ENCODE measurements around the gene MAN1A1. TPM values are rescaled to one million over a fixed set of nuclear protein-coding genes. Genes with fewer than 3 reads are reported as not detected.

The MAN1A1 gene
- total RNA-seq, 1 donor from 2014 or later = 116 TPM

GRCh38 chr6:119204719-119205118, 144.8 kb downstream of the MAN1A1 start:
- no peak for ATAC-seq
- no peak for DNase-seq (ENCODE audit: low spot score)

GRCh38 chr6:119201480-119201879, 148.1 kb downstream of the MAN1A1 start:
- no peak for DNase-seq (ENCODE audit: low spot score)
- no peak for ATAC-seq

GRCh38 chr6:119200512-119201175, 148.9 kb downstream of the MAN1A1 start:
- ATAC-seq (no peak), DNase-seq (ENCODE audit: low spot score) (no peak)

GRCh38 chr6:119197271-119197670, 152.3 kb downstream of the MAN1A1 start:
- DNase-seq (ENCODE audit: low spot score) (no peak), ATAC-seq (no peak)

- DNase-seq (ENCODE audit: low spot score) (no peak), ATAC-seq (no peak)
Measured at GRCh38 chr6:119196715-119197114, 152.8 kb downstream of the MAN1A1 start.

GRCh38 chr6:119195848-119196247, 153.7 kb downstream of the MAN1A1 start:
- ATAC-seq (no peak), DNase-seq (ENCODE audit: low spot score) (no peak)

- DNase-seq (ENCODE audit: low spot score) (no peak), ATAC-seq (no peak)
Measured at GRCh38 chr6:119195204-119195603, 154.4 kb downstream of the MAN1A1 start.

GRCh38 chr6:119193707-119194106, 155.9 kb downstream of the MAN1A1 start:
- DNase-seq (ENCODE audit: low spot score) = no peak
- no peak for ATAC-seq

GRCh38 chr6:119192200-119192599, 157.4 kb downstream of the MAN1A1 start:
- DNase-seq (ENCODE audit: low spot score) (no peak), ATAC-seq (no peak)

GRCh38 chr6:119190176-119190575, 159.4 kb downstream of the MAN1A1 start:
- ATAC-seq = no peak
- no peak for DNase-seq (ENCODE audit: low spot score)

GRCh38 chr6:119189498-119189897, 160.1 kb downstream of the MAN1A1 start:
- no peak for DNase-seq (ENCODE audit: low spot score)
- ATAC-seq = no peak

GRCh38 chr6:119187596-119187995, 162.0 kb downstream of the MAN1A1 start:
- DNase-seq (ENCODE audit: low spot score) (no peak), ATAC-seq (no peak)

- no peak for DNase-seq (ENCODE audit: low spot score)
- no peak for ATAC-seq
Measured at GRCh38 chr6:119186490-119186889, 163.1 kb downstream of the MAN1A1 start.

GRCh38 chr6:119184008-119184648, 165.4 kb downstream of the MAN1A1 start:
- DNase-seq (ENCODE audit: low spot score) (no peak), ATAC-seq (no peak)

- DNase-seq (ENCODE audit: low spot score) (no peak), ATAC-seq (no peak)
Measured at GRCh38 chr6:119183457-119183856, 166.1 kb downstream of the MAN1A1 start.

- DNase-seq (ENCODE audit: low spot score) (no peak), ATAC-seq (no peak)
Measured at GRCh38 chr6:119182875-119183274, 166.7 kb downstream of the MAN1A1 start.

- no peak for DNase-seq (ENCODE audit: low spot score)
- no peak for ATAC-seq
Measured at GRCh38 chr6:119182216-119182803, 167.3 kb downstream of the MAN1A1 start.

GRCh38 chr6:119181046-119181445, 168.5 kb downstream of the MAN1A1 start:
- no peak for DNase-seq (ENCODE audit: low spot score)
- no peak for ATAC-seq

GRCh38 chr6:119179842-119180241, 169.7 kb downstream of the MAN1A1 start:
- ATAC-seq = no peak
- no peak for DNase-seq (ENCODE audit: low spot score)

- ATAC-seq (no peak), DNase-seq (ENCODE audit: low spot score) (no peak)
Measured at GRCh38 chr6:119179062-119179461, 170.5 kb downstream of the MAN1A1 start.

- no peak for DNase-seq (ENCODE audit: low spot score)
- ATAC-seq = no peak
Measured at GRCh38 chr6:119176445-119176844, 173.1 kb downstream of the MAN1A1 start.
